Esophagus (tissue), 2 donors: ENCODE measurements around the gene MDH1B. TPM values are rescaled to one million over a fixed set of nuclear protein-coding genes. Genes with fewer than 3 reads are reported as not detected.

ENCODE experiments used
- H3K27ac ChIP-seq, 2 donors: one replicate each; pipeline ENCODE4 v1.5.1; 2013; ENCODE audit warnings: low read depth in 2 of 2, mild to moderate bottlenecking in 2 of 2, inconsistent platforms in 1 of 2, low read length in 1 of 2, moderate library complexity in 1 of 2
- H3K27me3 ChIP-seq, 2 donors: one replicate each; pipeline ENCODE4 v1.6.1; 2013; ENCODE audit warnings: low read length in 2 of 2, control low read depth in 1 of 2, mild to moderate bottlenecking in 1 of 2; ENCODE audit not compliant: insufficient read depth in 2 of 2, control insufficient read depth in 1 of 2
- H3K36me3 ChIP-seq, 2 donors: one replicate each; pipeline ENCODE4 v1.6.1; 2013; ENCODE audit warnings: low read length in 1 of 2; ENCODE audit not compliant: control insufficient read depth in 2 of 2, insufficient read depth in 2 of 2
- H3K4me1 ChIP-seq, 2 donors: one replicate each; pipeline ENCODE4 v1.6.1; 2013; ENCODE audit warnings: low read length in 1 of 2; ENCODE audit not compliant: control insufficient read depth in 2 of 2, insufficient read depth in 2 of 2
- H3K4me3 ChIP-seq, 2 donors: one replicate each; pipeline ENCODE4 v1.5.1; 2013; ENCODE audit warnings: low read length in 2 of 2, mild to moderate bottlenecking in 2 of 2, low read depth in 1 of 2, moderate library complexity in 1 of 2
- H3K9me3 ChIP-seq, 2 donors: one replicate each; pipeline ENCODE4 v1.6.1; 2013; ENCODE audit warnings: mild to moderate bottlenecking in 2 of 2, low read depth in 1 of 2, low read length in 1 of 2, moderate library complexity in 1 of 2; ENCODE audit not compliant: control insufficient read depth in 2 of 2, insufficient read depth in 1 of 2
- WGBS, 2 donors: extraction: QIAGEN DNeasy Blood & Tissue Kit; methylation state at CpG; one replicate each; pipeline ENCODE4 v1.1.7; 2013; 5-methylcytosine and 5-hydroxymethylcytosine counted together
- polyA plus RNA-seq, 2 donors: library from polyadenylated mRNA; stranded (reverse); fragments of 200-250 nt; gene quantifications; one replicate each; pipeline ENCODE4 v1.2.3, GENCODE V29; 2013
- donor health status: healthy with polysubstance abuse.
- donor health status: Bipolar disorder and iron deficiency.

The MDH1B gene
- polyA plus RNA-seq, 2 donors: 0.31 to 0.51 TPM

GRCh38 chr2:206776432-206776831 lies 11.3 kb upstream of the MDH1B start:
- H3K9me3 ChIP-seq: no peaks in the 10 kb centered on the region
- H3K27ac ChIP-seq: no peak overlapping the region
- H3K4me1 ChIP-seq: no peaks in the 10 kb centered on the region
- no peak overlapping the region for H3K4me3 ChIP-seq
- peaks cover 3% of the 10 kb centered on the region in 2 donors for H3K36me3 ChIP-seq
- H3K27me3 ChIP-seq: no peaks in the 10 kb centered on the region

- H3K4me1 ChIP-seq: no peaks in the 10 kb centered on the region
- WGBS, 2 donors: 97 to 100% methylated on average over 1 of the region's 1 CpG
- H3K4me3 ChIP-seq: no peak overlapping the region
- peaks cover 3% of the 10 kb centered on the region in 2 donors for H3K36me3 ChIP-seq
- H3K27ac ChIP-seq: no peak overlapping the region
- no peaks in the 10 kb centered on the region for H3K9me3 ChIP-seq
- no peaks in the 10 kb centered on the region for H3K27me3 ChIP-seq
Measured at GRCh38 chr2:206774871-206775270, 9.7 kb upstream of the MDH1B start.

- peak overlapping the region; percentile 69 to 98 for H3K4me3 ChIP-seq
- H3K36me3 ChIP-seq: peaks cover 0 to 2% of the 10 kb centered on the region in 2 donors
- H3K9me3 ChIP-seq: no peaks in the 10 kb centered on the region
- 31 to 37% methylated on average over 12 of the region's 12 CpGs for WGBS, 2 donors
- H3K27me3 ChIP-seq: no peaks in the 10 kb centered on the region
- peak overlapping the region; percentile 85 to 97 for H3K27ac ChIP-seq
- peaks cover 0 to 2% of the 10 kb centered on the region in 2 donors for H3K4me1 ChIP-seq
Measured at GRCh38 chr2:206766057-206766930, 1.2 kb upstream of the MDH1B start.

- H3K4me1 ChIP-seq: peaks cover 0 to 2% of the 10 kb centered on the region in 2 donors
- WGBS, 2 donors: 9% methylated on average over 18 of the region's 18 CpGs
- H3K27me3 ChIP-seq: no peaks in the 10 kb centered on the region
- no peaks in the 10 kb centered on the region for H3K9me3 ChIP-seq
- H3K36me3 ChIP-seq: peaks cover 0 to 2% of the 10 kb centered on the region in 2 donors
- peak overlapping the region; percentile 85 to 97 for H3K27ac ChIP-seq
- peak overlapping the region; percentile 69 to 98 for H3K4me3 ChIP-seq
Measured at GRCh38 chr2:206764673-206765241, 371 bp downstream of the MDH1B start.

- H3K27me3 ChIP-seq: no peaks in the 10 kb centered on the region
- H3K4me1 ChIP-seq: no peaks in the 10 kb centered on the region
- H3K9me3 ChIP-seq: no peaks in the 10 kb centered on the region
- 41 to 47% methylated on average over 1 of the region's 1 CpG for WGBS, 2 donors
- no peak overlapping the region for H3K4me3 ChIP-seq
- H3K36me3 ChIP-seq: no peaks in the 10 kb centered on the region
- no peak overlapping the region for H3K27ac ChIP-seq
Measured at GRCh38 chr2:206756816-206757215, 8.3 kb downstream of the MDH1B start.

GRCh38 chr2:206740800-206741199 lies 24.3 kb downstream of the MDH1B start:
- H3K4me3 ChIP-seq: no peak overlapping the region
- H3K36me3 ChIP-seq: no peaks in the 10 kb centered on the region
- H3K4me1 ChIP-seq: no peaks in the 10 kb centered on the region
- no peak overlapping the region for H3K27ac ChIP-seq
- H3K9me3 ChIP-seq: no peaks in the 10 kb centered on the region
- no peaks in the 10 kb centered on the region for H3K27me3 ChIP-seq
- 63 to 66% methylated on average over 2 of the region's 2 CpGs for WGBS, 2 donors

GRCh38 chr2:206739271-206739670 lies 25.9 kb downstream of the MDH1B start:
- H3K27ac ChIP-seq: no peak overlapping the region
- WGBS, 2 donors: 71 to 77% methylated on average over 2 of the region's 2 CpGs

GRCh38 chr2:206736935-206737334 lies 28.2 kb downstream of the MDH1B start:
- Histone ChIP-seq H3K4me1 (no peaks in the 10 kb centered on the region), H3K27me3 (no peaks in the 10 kb centered on the region), H3K9me3 (no peaks in the 10 kb centered on the region), H3K36me3 (no peaks in the 10 kb centered on the region), H3K4me3 (no peak overlapping the region), H3K27ac (no peak overlapping the region)
- 78 to 86% methylated on average over 5 of the region's 5 CpGs for WGBS, 2 donors

More at GRCh38 chr2:206739271-206739670, 25.9 kb downstream of the MDH1B start:
- H3K36me3 ChIP-seq: no peaks in the 10 kb centered on the region
- no peaks in the 10 kb centered on the region for H3K9me3 ChIP-seq
- no peaks in the 10 kb centered on the region for H3K27me3 ChIP-seq
- no peak overlapping the region for H3K4me3 ChIP-seq
- H3K4me1 ChIP-seq: no peaks in the 10 kb centered on the region

- no peak overlapping the region for H3K4me3 ChIP-seq
- WGBS, 2 donors: 74 to 75% methylated on average over 2 of the region's 2 CpGs
- H3K4me1 ChIP-seq: no peaks in the 10 kb centered on the region
- no peaks in the 10 kb centered on the region for H3K27me3 ChIP-seq
- H3K36me3 ChIP-seq: no peaks in the 10 kb centered on the region
- H3K27ac ChIP-seq: no peak overlapping the region
- no peaks in the 10 kb centered on the region for H3K9me3 ChIP-seq
Measured at GRCh38 chr2:206733341-206733740, 31.8 kb downstream of the MDH1B start.
